GM18907 (cell line): ENCODE measurements around the gene E2F1.
A peak's percentile ranks its signal among the peaks of the same experiment; 100 is the strongest.
"Not testable (repeated sequence)": the region's sequence is repeated elsewhere in the genome, so short reads cannot be mapped to it uniquely, and the experiment has no call there.

Experiments used
- ATAC-seq: cut with Tn5 transposase; IDR thresholded peaks from one replicate; pipeline ENCODE4 v1.9.1; 2021; ENCODE audit warnings: mild to moderate bottlenecking, moderate library complexity; ENCODE audit not compliant: unreplicated experiment

Gene E2F1

DNA sequence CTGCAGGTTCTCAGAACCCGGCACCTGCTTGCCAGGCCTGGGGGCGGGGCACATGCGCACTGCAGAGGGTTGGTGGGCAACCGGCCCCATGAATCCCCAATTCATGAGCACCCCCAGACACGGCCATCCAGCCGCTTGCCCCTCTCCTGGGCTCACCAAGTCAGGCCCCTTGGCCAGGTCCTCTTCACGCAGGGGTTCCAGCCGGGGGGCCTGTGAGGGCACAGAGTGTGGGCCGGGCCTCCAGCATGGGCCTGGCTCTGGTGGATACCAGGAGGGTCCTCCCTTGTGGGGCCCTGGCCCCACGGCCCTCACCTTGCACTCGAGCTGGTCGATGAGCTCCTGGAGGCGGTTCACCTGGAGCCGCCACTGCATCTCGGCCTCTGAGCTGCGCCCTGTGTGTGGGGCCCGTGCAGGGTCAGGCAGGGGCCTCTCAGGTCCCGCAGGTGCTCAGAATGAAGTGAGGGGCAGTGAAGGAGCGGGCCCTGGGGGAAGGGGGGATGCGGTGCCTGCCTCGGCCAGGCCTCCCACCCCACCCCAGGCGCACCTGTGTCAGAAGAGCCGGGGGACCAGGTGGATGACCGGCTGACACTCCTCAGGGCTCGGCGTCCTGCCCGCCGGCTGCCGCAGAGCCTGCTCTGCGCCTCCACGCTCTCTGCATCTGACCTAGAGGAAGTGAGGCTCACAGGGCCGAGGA, 26.7 kb downstream of the E2F1 start:
- no peak for ATAC-seq

DNA sequence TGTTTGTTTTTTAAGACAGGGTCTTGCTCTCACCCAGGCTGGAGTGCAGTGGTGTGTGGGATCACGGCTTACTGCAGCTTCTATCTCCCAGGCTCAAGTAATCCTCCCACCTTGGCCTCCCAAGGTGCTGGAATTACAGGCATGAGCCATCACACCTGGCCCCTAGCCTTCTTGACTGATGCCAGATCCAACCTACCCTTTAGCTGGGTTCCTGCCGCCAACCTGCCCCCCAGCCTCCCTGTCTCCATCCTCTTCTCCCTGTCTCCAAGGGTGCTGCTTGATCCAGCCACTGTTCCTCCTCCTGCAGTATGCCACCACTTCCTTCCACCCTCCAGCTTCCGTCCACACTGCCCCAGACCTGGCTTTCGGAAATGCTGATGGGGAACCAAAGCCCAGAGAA, 27.3 kb downstream of the E2F1 start:
- no peak for ATAC-seq

DNA sequence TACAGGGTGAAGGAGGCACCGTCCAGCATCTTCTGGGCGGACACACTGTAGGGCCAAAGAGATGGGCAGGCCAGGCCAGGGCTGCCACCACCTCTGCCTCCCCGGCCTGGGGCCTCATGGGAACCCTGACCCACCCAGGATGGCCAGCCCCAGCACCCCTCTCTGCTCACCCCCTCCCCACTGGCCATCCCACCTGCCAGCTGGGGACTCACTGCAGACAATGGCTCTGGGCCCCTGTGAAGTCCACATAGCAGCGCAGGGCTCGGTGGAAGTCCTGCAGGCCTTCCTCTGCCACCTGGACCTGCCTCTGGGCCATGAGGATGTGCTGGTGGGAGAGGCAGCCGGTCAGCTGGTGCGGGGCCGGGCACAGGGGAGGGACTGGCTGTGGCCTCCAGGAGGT, 27.7 kb downstream of the E2F1 start:
- ATAC-seq = no peak

DNA sequence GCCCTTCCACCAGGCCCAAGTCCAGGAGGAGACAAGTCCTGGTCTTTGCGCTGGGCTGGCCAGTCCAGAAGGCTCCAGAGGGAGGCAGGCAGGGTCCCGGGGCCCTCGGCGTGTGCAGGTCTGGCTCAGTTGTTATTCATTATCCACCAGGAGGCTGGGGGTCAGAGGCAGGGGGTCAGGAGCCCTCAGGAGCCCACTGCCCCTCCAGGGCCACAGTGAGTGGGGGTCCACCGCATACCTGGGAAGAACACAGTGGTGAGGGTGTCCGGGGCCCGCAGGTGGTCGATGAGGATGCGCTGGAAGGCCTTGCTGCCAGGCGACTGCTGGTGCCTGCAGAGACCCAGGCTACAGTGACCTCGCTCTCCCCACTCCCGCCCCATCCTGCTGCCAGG, 28.5 kb downstream of the E2F1 start:
- no peak for ATAC-seq

GRCh38 chr20:33656783-33657703, 29.1 kb downstream of the E2F1 start:
- ATAC-seq = no peak

GRCh38 chr20:33656010-33656782, 30.0 kb downstream of the E2F1 start:
- no peak for ATAC-seq

DNA sequence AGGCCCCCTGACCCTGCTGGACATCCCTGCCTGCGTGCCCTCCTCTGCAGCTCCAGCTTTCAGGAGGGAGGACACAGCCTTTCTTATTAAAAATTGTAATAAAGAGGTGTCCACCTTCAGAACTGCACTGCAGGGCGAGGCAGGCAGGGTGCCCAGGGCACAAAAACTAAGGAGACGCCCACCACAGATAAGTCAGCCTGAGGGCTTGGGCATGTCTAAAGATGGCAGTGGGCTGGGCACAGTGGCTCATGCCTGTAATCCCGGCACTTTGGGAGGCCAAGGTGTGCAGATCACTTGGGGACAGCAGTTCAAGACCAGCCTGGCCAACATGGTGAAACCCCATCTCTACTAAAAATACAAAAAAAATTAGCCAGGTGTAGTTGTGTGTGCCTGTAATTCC, 31.0 kb downstream of the E2F1 start:
- no peak for ATAC-seq

DNA sequence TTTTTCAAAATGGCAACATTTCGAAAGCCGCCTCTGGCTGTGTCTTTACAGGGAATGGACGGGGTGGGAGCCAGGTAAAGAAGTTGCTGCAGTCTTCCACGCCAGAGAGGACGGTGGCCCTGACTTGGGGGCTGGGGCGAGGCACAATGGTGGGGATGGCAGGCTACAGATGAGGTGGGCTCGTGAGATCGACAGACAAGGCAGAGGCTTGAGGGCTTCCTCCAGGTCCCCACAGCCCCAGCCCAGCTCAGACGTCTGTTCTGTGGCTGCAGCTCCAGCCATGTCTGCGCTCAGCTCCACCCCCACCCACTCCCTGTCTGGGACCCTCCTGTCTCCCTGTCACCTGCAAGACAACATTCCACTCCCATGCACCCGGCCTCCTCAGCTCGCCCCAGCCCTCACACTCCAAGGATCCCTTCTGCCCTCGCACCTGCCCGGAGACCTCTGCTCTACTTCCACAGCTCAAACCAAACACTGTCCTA, 31.5 kb downstream of the E2F1 start:
- no peak for ATAC-seq

- ATAC-seq = no peak
Observed at GRCh38 chr20:33653900-33654596, 32.1 kb downstream of the E2F1 start.

GRCh38 chr20:33653218-33653899, 32.8 kb downstream of the E2F1 start:
- ATAC-seq = no peak

- no peak for ATAC-seq
Observed at GRCh38 chr20:33651562-33652048, 34.6 kb downstream of the E2F1 start.

- no peak for ATAC-seq
Observed at GRCh38 chr20:33650753-33651561, 35.2 kb downstream of the E2F1 start.

DNA sequence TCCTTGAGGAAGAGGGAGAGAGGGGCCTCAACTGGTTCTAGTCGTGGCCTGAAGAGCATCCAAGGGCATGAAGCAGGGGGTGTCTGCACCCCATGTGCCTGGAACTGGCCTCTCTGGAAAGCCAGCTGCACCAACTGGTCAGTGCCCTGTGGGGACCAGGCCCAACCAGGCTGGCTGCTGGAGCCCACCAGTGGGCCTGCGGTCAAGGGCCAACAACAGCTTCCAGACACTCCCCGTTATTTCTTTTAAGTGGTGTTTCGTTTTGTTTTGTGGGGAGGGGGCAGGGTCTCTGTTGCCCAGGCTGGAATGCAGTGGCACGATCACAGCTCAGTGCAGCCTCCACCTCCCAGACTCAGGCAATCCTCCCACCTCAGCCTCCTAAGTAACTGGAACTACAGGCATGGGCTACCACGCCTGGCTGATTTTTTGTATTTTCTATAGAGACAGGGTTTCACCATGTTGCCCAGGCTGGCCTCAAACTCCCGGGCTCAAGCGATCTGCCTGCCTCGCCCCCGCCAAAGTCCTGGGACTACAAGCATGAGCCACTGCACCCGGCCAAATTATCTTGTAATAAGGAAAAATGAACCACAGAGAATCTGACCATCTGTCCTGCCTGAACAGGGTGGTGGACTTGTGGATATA, 36.0 kb downstream of the E2F1 start:
- no peak for ATAC-seq

DNA sequence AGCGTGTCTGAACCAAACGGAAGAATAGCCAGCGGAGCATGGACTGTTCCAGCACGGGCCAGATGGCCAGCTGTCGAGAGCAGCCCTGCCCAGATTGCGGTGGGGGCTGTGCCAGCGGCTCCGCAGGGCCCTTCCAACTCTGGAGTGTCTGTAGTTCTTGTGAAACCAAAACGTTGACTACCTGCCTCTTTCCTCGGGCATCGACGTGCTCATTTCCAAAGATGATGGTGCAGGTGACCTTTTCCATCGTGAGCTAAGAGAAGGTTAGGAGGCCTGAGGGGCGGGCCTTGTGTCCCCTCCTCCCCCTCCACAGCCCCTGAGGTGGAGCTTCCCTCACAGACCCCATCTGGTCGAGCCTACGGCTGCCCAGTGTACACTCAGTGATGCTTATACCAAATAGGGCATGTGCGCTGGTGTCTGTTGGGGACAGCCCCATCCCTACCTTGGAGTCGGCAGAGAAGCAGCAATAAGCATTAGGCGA, 36.9 kb downstream of the E2F1 start:
- ATAC-seq = no peak

GRCh38 chr20:33648396-33649004, 37.7 kb downstream of the E2F1 start:
- ATAC-seq = no peak

DNA sequence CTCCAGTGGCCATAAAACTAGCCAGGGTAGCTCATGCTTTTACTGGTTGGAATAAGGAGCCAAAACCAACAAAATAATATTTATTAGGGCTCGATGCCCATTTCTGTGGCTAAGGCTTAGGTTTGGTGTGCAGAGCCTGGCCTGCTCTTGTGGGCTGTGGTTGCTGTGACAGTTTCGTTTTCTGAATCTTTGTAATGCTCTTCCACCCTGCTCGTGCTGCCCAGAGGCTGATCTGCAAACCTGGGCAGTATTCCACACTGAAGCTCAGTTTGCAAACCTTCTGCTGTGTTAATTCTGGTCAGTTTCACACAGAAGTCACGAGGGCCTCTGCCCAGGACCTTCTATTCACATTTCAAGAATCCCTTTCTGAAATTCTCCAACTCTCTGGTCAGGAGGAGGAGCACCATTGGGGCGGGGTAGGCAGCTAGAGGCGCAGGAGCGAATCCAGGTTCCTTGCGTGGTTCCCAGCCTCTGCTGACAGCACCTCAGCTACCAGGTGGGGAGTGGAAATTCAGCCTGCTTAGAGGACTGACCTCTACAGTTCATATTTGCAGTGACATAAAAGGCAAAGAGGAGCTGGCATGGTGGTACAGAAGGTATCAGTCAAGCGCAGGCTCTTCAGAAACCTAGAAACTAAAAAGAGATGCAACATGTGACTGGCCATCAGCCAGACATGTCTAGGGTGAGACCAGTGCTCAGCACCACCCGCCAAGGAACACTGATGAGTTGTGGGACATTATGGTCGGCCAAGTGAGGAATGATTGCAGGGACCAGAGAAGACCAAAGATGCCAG, 38.4 kb downstream of the E2F1 start:
- ATAC-seq = peak; percentile 46

- not testable (repeated sequence) for ATAC-seq
Observed at GRCh38 chr20:33646959-33647602, 39.1 kb downstream of the E2F1 start.
